MV-4-11 (cell line): ENCODE measurements around the gene BIRC2.

Experiments used
- DNase-seq: peaks from one replicate; lab custom pipeline; 2025; lab: John Stamatoyannopoulos, UW

BIRC2 gene

GRCh38 chr11:102402548-102402947, 55.5 kb downstream of the BIRC2 start:
- peak; percentile 6 for DNase-seq

GRCh38 chr11:102405501-102405900, 58.5 kb downstream of the BIRC2 start:
- DNase-seq: no peak

GRCh38 chr11:102406099-102406498, 59.1 kb downstream of the BIRC2 start:
- DNase-seq: no peak

- no peak for DNase-seq
Observed at GRCh38 chr11:102407901-102408300, 60.9 kb downstream of the BIRC2 start.

GRCh38 chr11:102408339-102408738, 61.3 kb downstream of the BIRC2 start:
- no peak for DNase-seq

GRCh38 chr11:102410382-102410784, 63.4 kb downstream of the BIRC2 start:
- no peak for DNase-seq

- DNase-seq: no peak
Observed at GRCh38 chr11:102411142-102411541, 64.1 kb downstream of the BIRC2 start.

- DNase-seq: no peak
Observed at GRCh38 chr11:102413497-102413896, 66.5 kb downstream of the BIRC2 start.

GRCh38 chr11:102414559-102414958, 67.5 kb downstream of the BIRC2 start:
- no peak for DNase-seq

- DNase-seq: no peak
Observed at GRCh38 chr11:102415304-102415916, 68.4 kb downstream of the BIRC2 start.

GRCh38 chr11:102416976-102417375, 70.0 kb downstream of the BIRC2 start:
- no peak for DNase-seq

GRCh38 chr11:102419181-102419580, 72.2 kb downstream of the BIRC2 start:
- no peak for DNase-seq

- DNase-seq: no peak
Observed at GRCh38 chr11:102420547-102420946, 73.5 kb downstream of the BIRC2 start.

GRCh38 chr11:102421261-102421660, 74.2 kb downstream of the BIRC2 start:
- no peak for DNase-seq

- peak; percentile 26 for DNase-seq
Observed at GRCh38 chr11:102422817-102423712, 76.1 kb downstream of the BIRC2 start.

GRCh38 chr11:102423936-102424335, 76.9 kb downstream of the BIRC2 start:
- no peak for DNase-seq

- no peak for DNase-seq
Observed at GRCh38 chr11:102426000-102426399, 79.0 kb downstream of the BIRC2 start.

- no peak for DNase-seq
Observed at GRCh38 chr11:102426570-102426969, 79.6 kb downstream of the BIRC2 start.

- DNase-seq: peak; percentile 71
Observed at GRCh38 chr11:102427068-102427467, 80.1 kb downstream of the BIRC2 start.
